Neural crest cell (in vitro differentiated cells): ENCODE data around the gene GOLGA1. TPM values are rescaled to one million over a fixed set of nuclear protein-coding genes. Genes with fewer than 3 reads are reported as not detected.

Experiments
- DNase-seq: peaks from one replicate; pipeline ENCODE4 v3.0.0; 2021; ENCODE audit warnings: low read depth, mixed read lengths, low spot score
- H3K27ac Mint-ChIP-seq: one replicate; pipeline ENCODE4 v1.8.0; 2021; ENCODE audit warnings: mild to moderate bottlenecking, mixed read lengths; ENCODE audit not compliant: unreplicated experiment
- H3K27me3 Mint-ChIP-seq: 2 replicates; pipeline ENCODE4 v1.8.0; 2021; ENCODE audit warnings: low read depth, mild to moderate bottlenecking, mixed read lengths
- H3K36me3 Mint-ChIP-seq: 2 replicates; pipeline ENCODE4 v1.8.0; 2021; ENCODE audit warnings: low read depth, mild to moderate bottlenecking, mixed read lengths
- H3K4me1 Mint-ChIP-seq: 2 replicates; pipeline ENCODE4 v1.8.0; 2021; ENCODE audit warnings: mixed read lengths
- H3K4me3 Mint-ChIP-seq: one replicate; pipeline ENCODE4 v1.8.0; 2021; ENCODE audit warnings: mild to moderate bottlenecking, mixed read lengths
- H3K9me3 Mint-ChIP-seq: 2 replicates; pipeline ENCODE4 v1.8.0; 2021; ENCODE audit warnings: mixed read lengths
- CTCF ChIP-seq: fragments of 200-600 bp; sonication (generic); conservative IDR thresholded peaks from 2 replicates; pipeline ENCODE4 v1.5.0; 2021; ENCODE audit warnings: antibody characterized with exemption, mild to moderate bottlenecking
- total RNA-seq: library from RNA; stranded (reverse); gene quantifications from 2 replicates; pipeline ENCODE4 v1.2.1, GENCODE V29; 2021

The GOLGA1 gene
- total RNA-seq, 1 donor from 2014 or later = 15.9 TPM

DNA sequence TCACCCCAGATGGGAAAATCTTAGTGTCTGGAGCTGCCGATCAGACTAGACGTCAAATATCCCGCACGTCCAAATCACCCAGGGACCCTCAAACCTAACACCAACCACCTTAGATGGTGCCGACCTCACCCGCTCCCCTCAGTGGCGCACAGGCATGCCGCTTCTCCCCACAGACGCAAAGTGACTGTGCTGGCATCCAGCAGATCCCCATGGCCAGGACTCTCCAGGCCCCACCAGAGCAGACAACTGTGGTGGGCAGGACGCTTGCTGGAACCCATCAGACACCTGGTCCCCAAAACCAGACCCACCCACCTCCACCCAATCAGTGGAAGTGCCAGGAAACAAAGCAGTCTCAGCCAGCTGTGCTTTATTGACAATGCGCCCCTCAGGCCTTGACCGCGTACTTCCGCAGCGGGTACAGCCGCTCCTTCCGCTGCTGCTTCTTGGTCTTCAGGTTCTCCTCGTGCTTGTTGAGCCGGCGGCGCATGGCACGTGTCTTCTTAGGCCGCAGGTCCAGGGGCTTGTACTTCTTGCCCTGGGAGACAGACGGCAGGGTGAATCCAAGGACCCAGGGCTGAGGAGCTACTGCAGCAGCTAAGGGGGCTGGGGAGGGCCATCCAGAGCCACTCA lies 83.2 kb downstream of the GOLGA1 start:
- H3K4me1 Mint-ChIP-seq = peaks cover 39% of the 10 kb centered on the region
- no peak overlapping the region for H3K27ac Mint-ChIP-seq
- peak overlapping the region; percentile 95 for H3K4me3 Mint-ChIP-seq
- H3K27me3 Mint-ChIP-seq = peaks cover 5% of the 10 kb centered on the region
- no peak for DNase-seq
- H3K36me3 Mint-ChIP-seq = peaks cover 21% of the 10 kb centered on the region
- no peaks in the 10 kb centered on the region for H3K9me3 Mint-ChIP-seq
- no peak for TF ChIP-seq CTCF

- no peak for DNase-seq
- peak overlapping the region; percentile 95 for H3K4me3 Mint-ChIP-seq
- no peaks in the 10 kb centered on the region for H3K9me3 Mint-ChIP-seq
- peaks cover 5% of the 10 kb centered on the region for H3K27me3 Mint-ChIP-seq
- H3K27ac Mint-ChIP-seq = no peak overlapping the region
- peak; percentile 34 for TF ChIP-seq CTCF
- H3K4me1 Mint-ChIP-seq = peaks cover 33% of the 10 kb centered on the region
- H3K36me3 Mint-ChIP-seq = peaks cover 19% of the 10 kb centered on the region
Measured at GRCh38 chr9:124855944-124856765, 84.7 kb downstream of the GOLGA1 start.

GRCh38 chr9:124855566-124855943 lies 85.3 kb downstream of the GOLGA1 start:
- Mint-ChIP-seq H3K27ac (no peak overlapping the region), H3K9me3 (no peaks in the 10 kb centered on the region), H3K36me3 (peaks cover 17% of the 10 kb centered on the region), H3K27me3 (peaks cover 5% of the 10 kb centered on the region), H3K4me3 (peak overlapping the region; percentile 95), H3K4me1 (peaks cover 29% of the 10 kb centered on the region)
- TF ChIP-seq CTCF = no peak
- DNase-seq = no peak

DNA sequence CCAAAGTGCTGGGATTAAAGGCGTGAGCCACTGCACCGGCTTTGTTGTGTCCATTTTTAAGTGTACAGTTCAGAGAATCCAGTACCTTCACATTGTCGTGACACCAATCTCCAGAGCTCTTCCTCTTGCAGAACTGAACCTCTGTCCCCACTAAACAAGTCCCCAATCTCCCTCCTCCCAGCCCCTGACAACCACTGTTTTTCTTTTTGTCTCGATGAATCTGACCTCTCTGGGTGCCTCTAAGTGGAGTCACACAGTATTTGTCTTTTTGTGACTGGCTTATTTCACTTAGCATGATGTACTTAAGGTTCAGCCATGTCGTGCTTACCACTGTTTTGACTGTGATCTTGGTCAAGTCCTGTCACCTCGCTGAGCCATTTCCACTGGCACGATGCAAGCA lies 86.1 kb downstream of the GOLGA1 start:
- H3K27ac Mint-ChIP-seq = no peak overlapping the region
- no peak for TF ChIP-seq CTCF
- peak overlapping the region; percentile 70 for H3K4me3 Mint-ChIP-seq
- peaks cover 25% of the 10 kb centered on the region for H3K4me1 Mint-ChIP-seq
- H3K9me3 Mint-ChIP-seq = no peaks in the 10 kb centered on the region
- DNase-seq = no peak
- H3K27me3 Mint-ChIP-seq = peaks cover 5% of the 10 kb centered on the region
- H3K36me3 Mint-ChIP-seq = peaks cover 9% of the 10 kb centered on the region

DNA sequence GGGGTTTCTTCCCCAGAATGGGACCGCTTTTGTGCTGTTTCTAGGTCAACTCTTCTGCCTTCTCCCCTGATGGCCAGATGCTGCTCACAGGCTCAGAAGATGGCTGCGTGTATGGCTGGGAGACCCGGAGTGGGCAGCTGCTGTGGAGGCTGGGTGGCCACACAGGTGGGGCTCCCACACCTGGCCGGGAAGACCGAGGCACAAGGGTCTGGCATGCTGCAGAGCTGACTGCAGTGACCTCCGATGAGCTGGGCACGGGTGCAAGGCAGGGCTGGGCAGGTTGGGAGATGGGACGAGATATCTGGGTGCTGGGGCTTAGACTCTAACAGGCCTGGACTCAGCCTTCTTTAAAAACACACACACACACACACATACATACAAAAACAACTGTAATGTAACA lies 86.7 kb downstream of the GOLGA1 start:
- peaks cover 5% of the 10 kb centered on the region for H3K27me3 Mint-ChIP-seq
- H3K9me3 Mint-ChIP-seq = no peaks in the 10 kb centered on the region
- H3K4me1 Mint-ChIP-seq = peaks cover 20% of the 10 kb centered on the region
- TF ChIP-seq CTCF = no peak
- peaks cover 4% of the 10 kb centered on the region for H3K36me3 Mint-ChIP-seq
- no peak for DNase-seq
- peak overlapping the region; percentile 61 for H3K4me3 Mint-ChIP-seq
- no peak overlapping the region for H3K27ac Mint-ChIP-seq
